ENCODE measurements around the gene CRCP.

- TF ChIP-seq CTCF (IDR thresholded peaks at IDR 0.05) (no peak), POLR2A (IDR thresholded peaks at IDR 0.05) (no peak)
Measured at GRCh38 chr7:66118603-66119002, 4.0 kb downstream of the CRCP start.

Data from transverse colon (tissue), 3 donors.